ENCODE measurements around the gene ZNRF2. TPM values are rescaled to one million over a fixed set of nuclear protein-coding genes. Genes with fewer than 3 reads are reported as not detected.

Gene ZNRF2
- total and polyA plus RNA-seq, 2 of the 13 experiments (the other 11 are each of a cell fraction or from before 2014, with no cell fraction given): 3.5 to 7.7 TPM

GRCh38 chr7:30249316-30249715 is 35.1 kb upstream of the ZNRF2 start (continued):
- TF ChIP-seq REXO4 (CRISPR knock-in tag; IDR thresholded peaks at IDR 0.05; ENCODE audit: borderline replicate concordance): no peak
- no peak for TF ChIP-seq ZNF121 (CRISPR knock-in tag; IDR thresholded peaks at IDR 0.05)
- TF ChIP-seq CSRNP2 (CRISPR knock-in tag; conservative IDR thresholded peaks at IDR 0.05; ENCODE audit: low read depth): no peak

- ATAC-seq (no peak), FAIRE-seq (no peak), DNase-seq (ENCODE audit: low spot score) (no peak)
- WGBS (ENCODE audit: low lambda C conversion rate): 83% methylated on average over 2 of the region's 2 CpGs
- H3K27me3 ChIP-seq (ENCODE audit: control insufficient read depth in 1 of 2, insufficient read depth in 2 of 2, low read length in 2 of 2): no peaks in the 10 kb centered on the region
- no peaks in the 10 kb centered on the region for H3K9me3 ChIP-seq (ENCODE audit: low read length)
- H3K36me3 ChIP-seq (replicated peaks in 1 of 2; ENCODE audit: control insufficient read depth in 1 of 2, insufficient read depth in 2 of 2, low read length in 2 of 2): no peaks in the 10 kb centered on the region
- POLR2A ChIA-PET: no interaction called here
- no peaks in the 10 kb centered on the region for H3K79me2 ChIP-seq (ENCODE audit: insufficient read depth, low read length)
- CTCF ChIA-PET (ENCODE audit: low intra/inter-chr PET ratio, low total read pairs): no interaction called here
- TF ChIP-seq MEF2D (CRISPR knock-in tag; IDR thresholded peaks at IDR 0.05) (no peak), TOE1 (CRISPR knock-in tag; IDR thresholded peaks at IDR 0.05) (no peak), SALL1 (CRISPR knock-in tag; IDR thresholded peaks at IDR 0.05) (no peak), MEIS2 (CRISPR knock-in tag; IDR thresholded peaks at IDR 0.05) (no peak), TCF12 (IDR thresholded peaks at IDR 0.05) (no peak), TCF12 (CRISPR knock-in tag; IDR thresholded peaks at IDR 0.05) (no peak), CTCF (CRISPR knock-in tag; IDR thresholded peaks at IDR 0.05) (no peak), ZSCAN30 (CRISPR knock-in tag; IDR thresholded peaks at IDR 0.05) (no peak), JUND (CRISPR knock-in tag; IDR thresholded peaks at IDR 0.05) (no peak), ZBTB7A (CRISPR knock-in tag; IDR thresholded peaks at IDR 0.05) (no peak)
- intact Hi-C loops (cut with micrococcal nuclease; ENCODE audit: unreplicated experiment): no loop called here
- no TSS peak for BruUV-seq (replicated peaks)
- H3K4me3 ChIP-seq (replicated peaks in 1 of 3; ENCODE audit: insufficient read depth in 1 of 3, low read depth in 2 of 3, low read length in 3 of 3): no peak overlapping the region
- H2AFZ ChIP-seq (ENCODE audit: low read length): no peak overlapping the region
- no peak overlapping the region for H3K9ac ChIP-seq (ENCODE audit: insufficient read depth, low read depth, low read length)
- no peak overlapping the region for H3K27ac ChIP-seq (ENCODE audit: extremely low read length, insufficient read depth, low read length)
- H3K4me1 ChIP-seq (ENCODE audit: insufficient read depth, low read length): peaks cover 78% of the 10 kb centered on the region
- in situ Hi-C loops (cut with HindIII; ENCODE audit: extremely low pct_ligation_motif_present, low pct_unique_long_range_greater_than_20kb): no loop called here
- H4K20me1 ChIP-seq (ENCODE audit: insufficient read depth, low read length): no peaks in the 10 kb centered on the region
- no peak overlapping the region for H3K4me2 ChIP-seq (ENCODE audit: low read depth, low read length)
These were observed 34.2 kb upstream of the ZNRF2 start for GRCh38 chr7:30249986-30250774.

Measured in HepG2 (cell line).